Inferior parietal cortex (tissue), 1 donor: ENCODE data around the gene KRTAP10-7.
"Not testable (repeated sequence)": the region's sequence is repeated elsewhere in the genome, so short reads cannot be mapped to it uniquely, and the experiment has no call there.

Source experiments
- DNase-seq: peaks from one replicate; pipeline ENCODE4 v3.0.0-alpha.2; 2016; ENCODE audit errors: extremely low spot score

Gene KRTAP10-7

GRCh38 chr21:44612029-44612486, 11.7 kb downstream of the KRTAP10-7 start, which contains the start of gene KRTAP10-8:
Gene KRTAP10-8 (plus strand): TSS chr21:44612079. CDS start chr21:44612101, 22 bp downstream.
- no peak for DNase-seq

GRCh38 chr21:44612669-44613229, 12.4 kb downstream of the KRTAP10-7 start:
- no peak for DNase-seq

GRCh38 chr21:44613386-44614155, 13.2 kb downstream of the KRTAP10-7 start:
- DNase-seq, result no peak

DNA sequence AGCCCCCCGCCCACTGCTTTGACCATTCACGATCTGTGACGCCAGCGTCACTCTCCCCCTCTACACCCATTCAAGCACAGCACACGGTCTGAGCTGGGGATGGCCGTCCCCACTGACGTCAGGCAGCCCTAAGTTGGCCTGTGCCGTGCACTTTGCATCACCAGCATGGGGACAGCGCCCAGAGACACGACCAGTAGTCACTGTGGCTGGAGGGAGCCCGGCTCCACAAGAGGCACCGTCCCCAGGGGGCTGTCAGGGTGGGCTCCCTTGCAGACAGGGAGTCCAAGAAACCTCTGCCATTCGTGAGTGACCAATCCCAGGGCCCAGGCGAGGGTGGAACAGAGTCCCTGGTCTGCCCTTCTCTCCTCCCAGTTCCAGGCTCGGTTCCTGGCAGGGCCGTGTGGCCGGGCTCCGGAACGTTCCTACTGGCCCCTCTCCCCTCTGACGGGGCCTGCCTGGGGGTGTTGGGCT, 13.8 kb downstream of the KRTAP10-7 start:
- DNase-seq, result no peak

- no peak for DNase-seq
These were observed 14.6 kb downstream of the KRTAP10-7 start for GRCh38 chr21:44614961-44615391.

GRCh38 chr21:44615466-44615865, 15.1 kb downstream of the KRTAP10-7 start:
- DNase-seq, result no peak

DNA sequence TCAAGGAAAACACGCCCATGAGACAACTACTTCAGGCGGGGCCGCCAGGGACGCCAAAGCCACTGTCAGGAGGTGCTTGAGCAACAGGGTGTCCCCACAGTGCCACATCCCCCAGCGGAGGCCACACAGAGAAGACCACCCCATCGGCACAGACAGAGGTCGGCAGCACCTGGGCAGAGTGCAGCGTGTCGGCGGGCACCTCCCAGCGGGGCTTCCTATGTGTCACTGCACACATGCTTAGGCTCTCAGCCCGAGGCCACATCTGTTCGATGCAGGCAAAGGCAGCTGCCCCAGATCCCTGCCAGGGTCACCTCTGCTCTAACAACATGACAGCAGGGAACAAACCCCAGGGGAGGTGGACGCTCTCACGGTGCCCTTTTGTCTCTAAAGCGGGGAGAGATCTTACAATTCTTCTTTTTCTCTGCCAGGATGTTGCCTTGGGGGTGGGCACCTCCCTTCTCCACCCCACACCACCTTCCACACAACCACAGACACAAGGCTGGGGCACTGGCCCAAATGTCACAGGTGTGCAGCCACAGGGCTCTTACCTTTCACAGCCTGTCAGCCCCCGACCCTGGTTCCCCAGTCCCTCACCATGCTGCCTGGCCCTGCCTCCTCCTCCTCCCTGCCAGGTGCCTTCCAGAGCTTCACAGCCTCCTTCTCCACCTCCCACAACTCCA, 15.7 kb downstream of the KRTAP10-7 start:
- no peak for DNase-seq

- no peak for DNase-seq
These were observed 16.2 kb downstream of the KRTAP10-7 start for GRCh38 chr21:44616591-44616926.

GRCh38 chr21:44617071-44617501, 16.7 kb downstream of the KRTAP10-7 start:
- no peak for DNase-seq

DNA sequence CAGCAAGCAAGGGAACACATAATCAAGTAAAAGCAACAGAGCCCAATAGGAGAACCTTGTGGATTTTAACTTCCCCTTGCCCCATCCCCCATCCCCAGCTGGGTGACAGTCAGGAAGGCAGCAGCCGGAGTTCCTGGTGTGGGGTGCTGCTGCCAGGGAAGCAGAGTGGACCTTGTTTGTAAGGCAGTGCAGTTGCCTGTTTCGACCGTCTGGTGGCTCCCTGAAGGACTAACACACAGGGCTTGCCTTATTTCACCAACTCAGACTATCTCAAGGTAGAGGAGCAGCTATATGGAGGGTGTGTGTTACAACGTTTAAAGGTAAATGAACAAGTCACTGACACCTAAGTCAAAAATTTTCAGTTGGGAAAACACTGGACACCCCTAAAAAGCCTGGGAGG, 18.1 kb downstream of the KRTAP10-7 start:
- DNase-seq, result no peak

DNA sequence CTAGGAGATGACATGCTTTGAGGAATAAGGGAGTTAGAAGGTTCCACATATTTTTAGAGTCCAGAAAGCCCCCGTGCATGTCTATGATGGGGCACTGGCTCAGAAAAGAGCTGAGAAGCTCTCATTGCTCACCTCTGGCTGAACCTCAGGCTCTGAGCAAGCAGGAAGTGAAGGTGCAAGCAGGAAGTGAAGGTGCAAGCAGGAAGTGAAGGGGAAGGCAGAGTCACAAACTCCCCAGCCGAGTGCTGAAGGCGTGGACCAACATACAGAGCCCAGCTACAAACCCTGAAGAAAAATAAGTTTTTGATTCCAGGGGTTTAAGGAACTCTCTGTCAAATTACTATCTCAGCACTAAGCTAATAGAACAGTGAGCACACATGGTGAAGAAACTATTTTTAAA, 18.5 kb downstream of the KRTAP10-7 start:
- no peak for DNase-seq

DNA sequence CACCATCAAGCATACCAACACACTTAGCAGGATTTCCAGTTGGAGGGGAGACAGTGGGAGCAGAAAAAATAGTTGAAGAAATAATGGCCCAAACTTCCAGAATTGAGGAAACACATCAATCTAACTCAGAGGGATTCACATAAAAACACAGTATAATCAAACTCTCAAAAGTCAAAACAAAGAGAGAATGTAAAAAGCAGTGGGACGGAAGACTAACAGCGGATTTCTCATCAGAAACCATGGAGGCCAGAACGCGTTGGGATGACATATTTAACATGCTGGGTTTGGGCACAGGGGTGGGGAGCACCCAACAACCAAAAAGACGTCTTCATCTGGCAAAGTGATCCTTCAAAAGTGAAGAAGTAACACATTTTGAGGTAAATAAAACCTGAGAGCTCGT, 19.5 kb downstream of the KRTAP10-7 start:
- no peak for DNase-seq

- no peak for DNase-seq
These were observed 23.2 kb downstream of the KRTAP10-7 start for GRCh38 chr21:44623575-44623974.

DNA sequence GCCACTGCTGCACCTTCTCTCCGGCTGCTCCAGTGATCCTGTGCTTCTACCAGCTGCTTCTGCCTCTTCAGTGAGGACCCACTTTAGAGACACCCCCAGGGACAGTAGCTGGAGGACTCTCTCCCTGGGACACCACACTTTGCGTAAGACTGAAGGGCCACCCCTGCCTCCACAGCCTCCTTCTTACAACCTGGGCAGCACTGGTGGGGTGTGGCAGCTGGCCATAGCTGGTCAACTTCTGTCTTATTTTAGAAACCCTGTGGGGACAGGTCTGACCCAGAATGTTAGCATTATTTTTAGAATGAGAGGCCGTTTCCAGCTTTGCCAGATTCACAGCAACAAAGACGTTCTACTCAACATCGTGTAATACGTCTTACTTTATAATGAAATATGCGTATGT, 25.4 kb downstream of the KRTAP10-7 start:
- no peak for DNase-seq

GRCh38 chr21:44626262-44626661, 25.9 kb downstream of the KRTAP10-7 start:
- no peak for DNase-seq

DNA sequence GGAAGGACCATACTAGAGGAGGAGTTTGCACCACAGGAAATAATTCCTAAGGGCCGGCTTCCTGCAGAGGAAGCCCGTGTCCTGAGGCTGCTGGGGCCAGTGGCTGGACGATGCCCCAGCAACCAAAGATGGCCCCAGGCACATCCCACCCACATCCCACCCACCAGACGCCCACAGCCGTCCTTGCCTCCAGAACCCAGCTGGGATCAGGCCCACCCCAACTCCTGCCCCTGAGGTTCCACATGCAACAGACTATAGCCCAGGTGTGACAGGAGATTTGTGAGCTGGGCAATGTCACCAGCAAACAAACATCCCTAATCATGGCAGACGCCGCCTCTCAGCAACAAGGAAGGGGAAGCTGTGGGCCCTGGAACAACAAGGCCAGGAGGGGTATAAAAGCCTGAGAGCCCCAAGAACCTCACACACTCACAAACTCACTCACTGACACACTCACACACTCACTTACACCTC, 26.3 kb downstream of the KRTAP10-7 start, which contains the start of gene KRTAP10-9:
KRTAP10-9 (plus strand) TSS at position 421 of the 471 bp plus-strand sequence. CDS start 79 bp downstream, outside the sequence.
- DNase-seq, result no peak

DNA sequence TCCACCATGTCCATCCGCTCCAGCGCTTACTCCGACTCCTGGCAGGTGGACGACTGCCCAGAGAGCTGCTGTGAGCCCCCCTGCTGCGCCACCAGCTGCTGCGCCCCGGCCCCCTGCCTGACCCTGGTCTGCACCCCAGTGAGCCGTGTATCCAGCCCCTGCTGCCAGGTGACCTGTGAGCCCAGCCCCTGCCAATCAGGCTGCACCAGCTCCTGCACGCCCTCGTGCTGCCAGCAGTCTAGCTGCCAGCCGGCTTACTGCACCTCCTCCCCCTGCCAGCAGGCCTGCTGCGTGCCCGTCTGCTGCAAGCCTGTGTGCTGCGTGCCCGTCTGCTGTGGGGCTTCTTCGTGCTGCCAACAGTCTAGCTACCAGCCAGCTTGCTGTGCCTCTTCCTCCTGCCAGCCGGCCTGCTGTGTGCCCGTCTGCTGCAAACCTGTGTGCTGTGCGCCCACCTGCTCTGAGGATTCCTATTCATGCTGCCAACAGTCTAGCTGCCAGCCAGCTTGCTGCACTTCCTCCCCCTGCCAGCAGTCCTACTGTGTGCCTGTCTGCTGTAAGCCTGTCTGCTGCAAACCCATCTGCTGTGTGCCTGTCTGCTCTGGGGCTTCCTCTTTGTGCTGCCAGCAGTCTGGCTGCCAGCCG, 26.9 kb downstream of the KRTAP10-7 start:
- not testable (repeated sequence) for DNase-seq

GRCh38 chr21:44627831-44628233, 27.4 kb downstream of the KRTAP10-7 start:
- not testable (repeated sequence) for DNase-seq

- no peak for DNase-seq
These were observed 28.5 kb downstream of the KRTAP10-7 start for GRCh38 chr21:44628707-44629391.

DNA sequence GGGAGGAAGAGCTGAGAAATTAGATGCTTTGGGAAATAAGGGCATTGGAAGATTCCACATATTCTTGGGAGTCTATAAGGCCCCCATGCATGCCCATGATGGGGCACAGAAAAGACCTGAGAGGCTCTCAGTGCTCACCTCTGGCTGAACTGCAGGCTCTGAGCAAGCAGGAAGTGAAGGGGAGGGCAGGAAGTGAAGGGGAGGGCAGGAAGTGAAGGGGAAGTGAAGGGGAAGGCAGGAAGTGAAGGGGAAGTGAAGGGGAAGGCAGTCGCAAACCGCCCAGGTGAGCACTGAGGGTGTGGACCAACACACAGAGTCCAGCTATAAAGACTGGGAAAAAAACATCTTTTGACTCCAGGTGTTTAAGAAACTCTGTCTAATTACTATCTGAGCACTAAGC, 30.0 kb downstream of the KRTAP10-7 start:
- DNase-seq, result no peak

GRCh38 chr21:44632067-44632466, 31.7 kb downstream of the KRTAP10-7 start:
- DNase-seq, result no peak
